Brain microvascular endothelial cell (primary cell): Measurements from ENCODE around the gene FRAT2.

ENCODE experiments used
- DNase-seq: peaks from one replicate; pipeline ENCODE4 v3.0.0-alpha.2; 2020
- H3K27ac ChIP-seq: fragments of 250-450 bp; sonication (Bioruptor Pico); 2 replicates; pipeline ENCODE4 v1.5.1; 2020; ENCODE audit warnings: mild to moderate bottlenecking, moderate library complexity
- H3K27me3 ChIP-seq: fragments of 250-450 bp; sonication (Bioruptor Pico); replicated peaks from 2 replicates; pipeline ENCODE4 v1.5.1; 2020; ENCODE audit warnings: mild to moderate bottlenecking
- H3K36me3 ChIP-seq: fragments of 250-450 bp; sonication (Bioruptor Pico); replicated peaks from 2 replicates; pipeline ENCODE4 v1.5.1; 2020; ENCODE audit warnings: mild to moderate bottlenecking
- H3K4me3 ChIP-seq: 2 replicates; pipeline ENCODE4 v1.5.1; 2011; ENCODE audit warnings: low read depth, mild to moderate bottlenecking, control low read depth, low read length, moderate library complexity
- CTCF ChIP-seq: IDR thresholded peaks from 2 replicates; pipeline ENCODE4 v1.5.1; 2011; ENCODE audit warnings: low read depth, mild to moderate bottlenecking, moderate library complexity, low read length, control low read depth, inconsistent platforms; ENCODE audit errors: missing control alignments
- in situ Hi-C: cut with HindIII; loops from 2 replicates; pipeline ENCODE4 v1.10.0; 2017; ENCODE audit warnings: low sequenced_read_pairs, low pct_ligation_motif_present

FRAT2 gene

GRCh38 chr10:97341416-97341815, 6.9 kb upstream of the FRAT2 start:
- no peak overlapping the region for H3K27ac ChIP-seq
- in situ Hi-C loops: no loop called here
- DNase-seq: no peak
- no peaks in the 10 kb centered on the region for H3K36me3 ChIP-seq
- no peak for TF ChIP-seq CTCF
- no peak overlapping the region for H3K4me3 ChIP-seq
- H3K27me3 ChIP-seq: peaks cover 9% of the 10 kb centered on the region

GRCh38 chr10:97338041-97338440, 3.5 kb upstream of the FRAT2 start:
- Histone ChIP-seq H3K36me3 (no peaks in the 10 kb centered on the region), H3K27ac (no peak overlapping the region), H3K27me3 (peaks cover 16% of the 10 kb centered on the region), H3K4me3 (no peak overlapping the region)
- in situ Hi-C loops: no loop called here
- DNase-seq: no peak
- TF ChIP-seq CTCF: no peak

GRCh38 chr10:97336942-97337831, 2.7 kb upstream of the FRAT2 start:
- no peak for TF ChIP-seq CTCF
- Histone ChIP-seq H3K27me3 (peaks cover 16% of the 10 kb centered on the region), H3K4me3 (no peak overlapping the region), H3K27ac (no peak overlapping the region), H3K36me3 (no peaks in the 10 kb centered on the region)
- in situ Hi-C loops: no loop called here
- no peak for DNase-seq

- no peak overlapping the region for H3K4me3 ChIP-seq
- TF ChIP-seq CTCF: no peak
- H3K27ac ChIP-seq: no peak overlapping the region
- no peak for DNase-seq
- H3K36me3 ChIP-seq: no peaks in the 10 kb centered on the region
- H3K27me3 ChIP-seq: peaks cover 16% of the 10 kb centered on the region
- in situ Hi-C loops: no loop called here
Observed at GRCh38 chr10:97336446-97336845, 1.9 kb upstream of the FRAT2 start.

- H3K4me3 ChIP-seq: no peak overlapping the region
- no peaks in the 10 kb centered on the region for H3K36me3 ChIP-seq
- H3K27me3 ChIP-seq: peaks cover 16% of the 10 kb centered on the region
- no peak overlapping the region for H3K27ac ChIP-seq
- no peak for DNase-seq
- in situ Hi-C loops: no loop called here
- no peak for TF ChIP-seq CTCF
Observed at GRCh38 chr10:97336006-97336405, 1.5 kb upstream of the FRAT2 start.

GRCh38 chr10:97335188-97335619, 675 bp upstream of the FRAT2 start:
- H3K4me3 ChIP-seq: peak overlapping the region; percentile 69
- TF ChIP-seq CTCF: no peak
- in situ Hi-C loops: no loop called here
- H3K27ac ChIP-seq: peak overlapping the region; percentile 100
- H3K36me3 ChIP-seq: no peaks in the 10 kb centered on the region
- peaks cover 16% of the 10 kb centered on the region for H3K27me3 ChIP-seq
- DNase-seq: no peak
